ENCODE results near the gene EPHB4. TPM values are rescaled to one million over a fixed set of nuclear protein-coding genes. Genes with fewer than 3 reads are reported as not detected.
A peak's percentile ranks its signal among the peaks of the same experiment; 100 is the strongest.

Gene EPHB4
- 100 to 1,000 TPM; 106 to 117 TPM for total RNA-seq
- 49.4 TPM for polyA plus RNA-seq (2013, experiment 1 of 2)
- polyA plus RNA-seq (2013, experiment 2 of 2) = 46.5 TPM
- long read RNA-seq, experiment 1, full-length matches to known transcripts = 5 of 47 reads
- long read RNA-seq, experiment 1, partial matches to known transcripts = 34 of 47 reads
- long read RNA-seq, experiment 1, other reads (novel, unspliced or antisense) = 8 of 47 reads
- long read RNA-seq, experiment 2, full-length matches to known transcripts = 115 of 160 reads
- long read RNA-seq, experiment 2, partial matches to known transcripts = 34 of 160 reads
- long read RNA-seq, experiment 2, other reads (novel, unspliced or antisense) = 11 of 160 reads
- long read RNA-seq, experiment 3, full-length matches to known transcripts = 6 of 48 reads
- long read RNA-seq, experiment 3, partial matches to known transcripts = 38 of 48 reads
- long read RNA-seq, experiment 3, other reads (novel, unspliced or antisense) = 4 of 48 reads
- long read RNA-seq, experiment 4, partial matches to known transcripts = 3 of 4 reads
- long read RNA-seq, experiment 4, other reads (novel, unspliced or antisense) = 1 of 4 reads

- H3K9me3 Mint-ChIP-seq = no peaks in the 10 kb centered on the region
- H3K27ac Mint-ChIP-seq = peak within 1 kb of the TSS; percentile 93
Observed at GRCh38 chr7:100827330-100828226, at the start of gene EPHB4. EPHB4 (minus strand) TSS chr7:100827523; CDS start chr7:100827030, 493 bp downstream.

GRCh38 chr7:100875356-100875751 is 48.0 kb upstream of the EPHB4 start:
- no peaks in the 10 kb centered on the region for H3K27me3 ChIP-seq (ENCODE audit: control insufficient read depth, insufficient read depth, low read length, poor library complexity, severe bottlenecking)
- 0 to 1% methylated on average over 15 to 39 of the region's 39 CpGs for whole genome bisulfite sequencing, 2 experiments (ENCODE audit: insufficient coverage in 1 of 2, insufficient read length in 1 of 2)
- Mint-ChIP-seq H3K4me3 (peak overlapping the region; percentile 99), H3K36me3 (ENCODE audit: low read depth) (peaks cover 79% of the 10 kb centered on the region), H3K27ac (peak overlapping the region; percentile 98), H3K9me3 (no peaks in the 10 kb centered on the region), H3K27me3 (ENCODE audit: insufficient read depth) (no peaks in the 10 kb centered on the region), H3K4me1 (peaks cover 21% of the 10 kb centered on the region)
- TF ChIP-seq CTCF (conservative IDR thresholded peaks at IDR 0.05) = no peak
- peaks cover 70% of the 10 kb centered on the region for H3K36me3 ChIP-seq (ENCODE audit: control insufficient read depth, insufficient read depth, low read length)
- peak overlapping the region; percentile 100 for H3K4me3 ChIP-seq (ENCODE audit: low read length)
- H3K9ac ChIP-seq (ENCODE audit: extremely low read depth, low read length, poor library complexity, severe bottlenecking) = peak overlapping the region; percentile 92
- peaks cover 5% of the 10 kb centered on the region for H3K4me1 ChIP-seq (ENCODE audit: control insufficient read depth, insufficient read depth, low read length)
- DNase-seq = no peak
- peak overlapping the region; percentile 96 for H3K27ac ChIP-seq (ENCODE audit: low read depth, low read length)
- no peaks in the 10 kb centered on the region for H3K9me3 ChIP-seq (ENCODE audit: control insufficient read depth, low read length)

More at GRCh38 chr7:100827330-100828226, at the start of gene EPHB4:
- Histone ChIP-seq H3K4me3 (ENCODE audit: low read length) (peak within 1 kb of the TSS; percentile 99), H3K27ac (ENCODE audit: low read depth, low read length) (peak within 1 kb of the TSS; percentile 44), H3K4me1 (ENCODE audit: control insufficient read depth, insufficient read depth, low read length) (no peaks in the 10 kb centered on the region), H3K9me3 (ENCODE audit: control insufficient read depth, low read length) (no peaks in the 10 kb centered on the region), H3K36me3 (ENCODE audit: control insufficient read depth, insufficient read depth, low read length) (peaks cover 16% of the 10 kb centered on the region), H3K9ac (ENCODE audit: extremely low read depth, low read length, poor library complexity, severe bottlenecking) (peak within 1 kb of the TSS; percentile 78), H3K27me3 (ENCODE audit: control insufficient read depth, insufficient read depth, low read length, poor library complexity, severe bottlenecking) (no peaks in the 10 kb centered on the region)
- peak; percentile 78 for TF ChIP-seq CTCF (conservative IDR thresholded peaks at IDR 0.05)
- peaks cover 16% of the 10 kb centered on the region for H3K36me3 Mint-ChIP-seq (ENCODE audit: low read depth)
- WGBS, 2 experiments (ENCODE audit: insufficient coverage in 1 of 2, insufficient read length in 1 of 2) = 0 to 1% methylated on average over 28 to 69 of the region's 80 CpGs
- H3K4me1 Mint-ChIP-seq = peaks cover 19% of the 10 kb centered on the region
- H3K27me3 Mint-ChIP-seq (ENCODE audit: insufficient read depth) = no peaks in the 10 kb centered on the region
- peak; percentile 96 for DNase-seq
- peak within 1 kb of the TSS; percentile 93 for H3K4me3 Mint-ChIP-seq
